ENCODE measurements around the gene SHTN1.

The SHTN1 gene

GRCh38 chr10:116931806-116932205, 73.2 kb downstream of the SHTN1 start:
- no peaks in the 10 kb centered on the region for H3K36me3 ChIP-seq (ENCODE audit: insufficient read depth, low read length)
- no peaks in the 10 kb centered on the region for H3K27me3 ChIP-seq (ENCODE audit: insufficient read depth, low read length, poor library complexity, severe bottlenecking)
- no peaks in the 10 kb centered on the region for H4K20me1 ChIP-seq (ENCODE audit: insufficient read depth, low read length, poor library complexity, severe bottlenecking)
- H3K9me3 ChIP-seq (ENCODE audit: insufficient read depth, low read depth, low read length): no peaks in the 10 kb centered on the region
- no peak overlapping the region for H2AFZ ChIP-seq (ENCODE audit: low read length)
- no peaks in the 10 kb centered on the region for H3K9me2 ChIP-seq (replicated peaks; ENCODE audit: low read depth, low read length)
- TF ChIP-seq EZH2phosphoT487 (IDR thresholded peaks at IDR 0.05; ENCODE audit: borderline replicate concordance): no peak
- TF ChIP-seq CTCF (conservative IDR thresholded peaks at IDR 0.05; ENCODE audit: low read length): no peak
- H3K79me2 ChIP-seq (ENCODE audit: insufficient read depth, low read length): no peaks in the 10 kb centered on the region
- H3F3A ChIP-seq (ENCODE audit: low read depth): no peaks in the 10 kb centered on the region
- no peak overlapping the region for H3K9ac ChIP-seq (ENCODE audit: low read depth, low read length, poor library complexity, severe bottlenecking)
- H3K4me3 ChIP-seq (ENCODE audit: low read length, poor library complexity, severe bottlenecking): no peak overlapping the region
- H3K4me1 ChIP-seq (ENCODE audit: insufficient read depth, low read length, poor library complexity, severe bottlenecking): no peaks in the 10 kb centered on the region
- no peak overlapping the region for H3K4me2 ChIP-seq (ENCODE audit: low read depth, low read length, poor library complexity, severe bottlenecking)

- H3K9me2 ChIP-seq (replicated peaks; ENCODE audit: low read depth, low read length): no peaks in the 10 kb centered on the region
- no peaks in the 10 kb centered on the region for H3K27me3 ChIP-seq (ENCODE audit: insufficient read depth, low read length, poor library complexity, severe bottlenecking)
- H3K79me2 ChIP-seq (ENCODE audit: insufficient read depth, low read length): no peaks in the 10 kb centered on the region
- no peaks in the 10 kb centered on the region for H4K20me1 ChIP-seq (ENCODE audit: insufficient read depth, low read length, poor library complexity, severe bottlenecking)
- H2AFZ ChIP-seq (ENCODE audit: low read length): no peak overlapping the region
- H3K9ac ChIP-seq (ENCODE audit: low read depth, low read length, poor library complexity, severe bottlenecking): no peak overlapping the region
- H3K9me3 ChIP-seq (ENCODE audit: insufficient read depth, low read depth, low read length): no peaks in the 10 kb centered on the region
- H3F3A ChIP-seq (ENCODE audit: low read depth): no peaks in the 10 kb centered on the region
- no peaks in the 10 kb centered on the region for H3K4me1 ChIP-seq (ENCODE audit: insufficient read depth, low read length, poor library complexity, severe bottlenecking)
- H3K4me2 ChIP-seq (ENCODE audit: low read depth, low read length, poor library complexity, severe bottlenecking): no peak overlapping the region
- TF ChIP-seq CTCF (conservative IDR thresholded peaks at IDR 0.05; ENCODE audit: low read length) (no peak), EZH2phosphoT487 (IDR thresholded peaks at IDR 0.05; ENCODE audit: borderline replicate concordance) (no peak)
- H3K36me3 ChIP-seq (ENCODE audit: insufficient read depth, low read length): no peaks in the 10 kb centered on the region
- no peak overlapping the region for H3K4me3 ChIP-seq (ENCODE audit: low read length, poor library complexity, severe bottlenecking)
Measured at GRCh38 chr10:116926426-116926825, 78.6 kb downstream of the SHTN1 start.

- no peaks in the 10 kb centered on the region for H3F3A ChIP-seq (ENCODE audit: low read depth)
- H3K36me3 ChIP-seq (ENCODE audit: insufficient read depth, low read length): no peaks in the 10 kb centered on the region
- H2AFZ ChIP-seq (ENCODE audit: low read length): no peak overlapping the region
- H3K4me3 ChIP-seq (ENCODE audit: low read length, poor library complexity, severe bottlenecking): no peak overlapping the region
- no peak overlapping the region for H3K4me2 ChIP-seq (ENCODE audit: low read depth, low read length, poor library complexity, severe bottlenecking)
- no peaks in the 10 kb centered on the region for H4K20me1 ChIP-seq (ENCODE audit: insufficient read depth, low read length, poor library complexity, severe bottlenecking)
- no peaks in the 10 kb centered on the region for H3K9me3 ChIP-seq (ENCODE audit: insufficient read depth, low read depth, low read length)
- H3K27me3 ChIP-seq (ENCODE audit: insufficient read depth, low read length, poor library complexity, severe bottlenecking): no peaks in the 10 kb centered on the region
- TF ChIP-seq EZH2phosphoT487 (IDR thresholded peaks at IDR 0.05; ENCODE audit: borderline replicate concordance) (no peak), CTCF (conservative IDR thresholded peaks at IDR 0.05; ENCODE audit: low read length) (no peak)
- no peaks in the 10 kb centered on the region for H3K4me1 ChIP-seq (ENCODE audit: insufficient read depth, low read length, poor library complexity, severe bottlenecking)
- no peaks in the 10 kb centered on the region for H3K79me2 ChIP-seq (ENCODE audit: insufficient read depth, low read length)
- no peaks in the 10 kb centered on the region for H3K9me2 ChIP-seq (replicated peaks; ENCODE audit: low read depth, low read length)
- no peak overlapping the region for H3K9ac ChIP-seq (ENCODE audit: low read depth, low read length, poor library complexity, severe bottlenecking)
Measured at GRCh38 chr10:116925056-116925455, 79.9 kb downstream of the SHTN1 start.
